HS-5 (cell line): Measurements from ENCODE around the gene FUZ.
"Not testable (repeated sequence)": the region's sequence is repeated elsewhere in the genome, so short reads cannot be mapped to it uniquely, and the experiment has no call there.

Source experiments
- DNase-seq: peaks from one replicate; pipeline ENCODE4 v3.0.0-alpha.2; 2012; ENCODE audit warnings: low read depth

Gene FUZ

DNA sequence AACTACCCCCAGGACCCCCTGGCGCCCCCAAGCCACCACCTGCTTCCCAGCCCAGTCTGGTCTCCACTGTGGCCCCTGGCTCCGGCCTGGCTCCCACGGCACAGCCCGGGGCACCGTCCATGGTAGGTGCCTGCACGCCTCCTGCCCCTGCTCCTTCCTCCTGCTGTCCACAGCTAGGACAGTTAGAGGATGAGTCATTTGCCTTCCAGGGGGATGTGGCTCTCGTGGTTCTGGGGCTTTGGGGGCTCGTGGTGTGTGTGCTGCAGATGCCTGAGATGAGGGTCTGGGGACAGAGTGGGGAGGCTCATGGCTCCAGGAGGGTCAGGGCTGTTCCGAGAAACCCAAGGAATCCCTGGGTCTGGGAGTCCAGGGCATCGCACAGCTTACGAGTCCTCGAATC is 17.7 kb upstream of the FUZ start:
- DNase-seq, result no peak

DNA sequence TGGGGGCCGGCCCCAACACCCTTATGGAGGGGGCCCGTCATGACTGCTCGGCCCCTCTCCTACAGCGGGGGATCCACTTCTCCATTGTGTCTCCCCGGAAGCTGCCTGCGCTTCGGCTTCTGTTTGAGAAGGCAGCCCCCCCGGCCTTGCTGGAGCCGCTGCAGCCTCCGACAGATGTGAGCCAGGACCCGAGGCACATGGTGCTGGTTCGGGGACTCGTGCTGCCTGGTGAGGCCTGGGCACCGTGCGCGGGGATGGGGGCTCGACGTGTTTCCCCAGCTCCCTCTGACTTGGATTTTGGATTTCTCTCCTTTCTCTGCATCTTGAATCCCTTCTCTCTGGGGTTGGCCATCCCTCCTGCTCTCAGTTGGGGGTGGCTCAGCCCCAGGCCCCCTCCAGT is 16.6 kb upstream of the FUZ start:
- DNase-seq, result no peak

DNA sequence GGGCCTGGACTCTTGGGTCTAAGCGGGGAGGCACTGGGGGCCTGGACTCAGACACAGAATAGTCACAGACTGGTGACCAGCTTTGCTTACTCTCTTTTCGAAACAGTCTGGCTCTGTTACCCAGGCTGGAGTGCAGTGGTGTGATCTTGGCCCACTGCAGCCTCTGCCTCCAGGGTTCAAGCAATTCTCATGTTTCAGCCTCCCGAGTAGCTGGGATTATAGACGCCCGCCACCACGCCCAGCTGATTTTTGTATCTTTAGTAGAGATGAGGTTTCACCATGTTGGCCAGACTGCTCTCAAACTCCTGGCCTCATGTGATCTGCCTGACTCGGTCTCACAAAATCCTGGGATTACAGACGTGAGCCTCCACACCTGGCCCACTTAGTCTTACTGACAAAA is 16.1 kb upstream of the FUZ start:
- no peak for DNase-seq

GRCh38 chr19:49827034-49827433 is 13.9 kb upstream of the FUZ start:
- no peak for DNase-seq

DNA sequence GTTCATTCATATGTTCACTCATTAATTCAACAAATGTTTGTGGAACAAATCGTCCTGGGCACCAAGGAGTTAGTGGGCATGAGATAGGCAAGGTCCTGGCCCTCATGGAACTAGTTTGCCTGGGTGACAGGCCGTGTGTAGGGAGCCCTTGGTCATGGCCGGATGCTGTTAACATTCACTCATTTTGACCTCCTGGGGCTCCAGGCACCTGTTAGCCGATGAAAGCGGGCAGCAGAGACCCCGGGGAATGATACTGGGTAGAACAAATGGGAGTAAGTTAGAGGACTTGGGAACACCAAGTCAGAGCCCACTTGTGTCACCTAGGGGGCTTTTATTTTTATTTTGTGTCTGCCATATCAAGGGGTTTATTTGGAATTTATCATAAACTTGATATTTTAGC is 11.6 kb upstream of the FUZ start:
- DNase-seq, result no peak

DNA sequence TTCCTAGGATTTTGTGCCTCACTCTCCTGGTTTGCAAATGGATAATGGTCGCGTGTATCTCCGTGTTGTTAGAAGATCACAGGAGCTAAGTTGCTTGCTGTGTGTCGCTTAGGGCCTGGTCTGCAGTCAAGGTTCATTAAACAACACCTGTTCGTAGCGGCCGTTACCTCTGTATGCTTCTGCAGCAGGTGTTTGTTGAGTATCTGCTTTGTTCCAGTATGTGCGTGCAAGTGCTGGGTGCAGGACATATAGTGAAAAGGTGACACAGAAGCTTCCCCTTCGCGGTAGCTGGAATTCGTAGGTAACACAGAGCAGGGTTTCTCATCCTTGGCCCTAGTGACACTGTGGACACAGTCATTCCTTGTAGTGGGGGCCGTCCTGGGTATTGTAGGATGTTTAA is 10.4 kb upstream of the FUZ start:
- DNase-seq, result no peak

- no peak for DNase-seq
Observed at GRCh38 chr19:49820125-49820524, 7.0 kb upstream of the FUZ start.

DNA sequence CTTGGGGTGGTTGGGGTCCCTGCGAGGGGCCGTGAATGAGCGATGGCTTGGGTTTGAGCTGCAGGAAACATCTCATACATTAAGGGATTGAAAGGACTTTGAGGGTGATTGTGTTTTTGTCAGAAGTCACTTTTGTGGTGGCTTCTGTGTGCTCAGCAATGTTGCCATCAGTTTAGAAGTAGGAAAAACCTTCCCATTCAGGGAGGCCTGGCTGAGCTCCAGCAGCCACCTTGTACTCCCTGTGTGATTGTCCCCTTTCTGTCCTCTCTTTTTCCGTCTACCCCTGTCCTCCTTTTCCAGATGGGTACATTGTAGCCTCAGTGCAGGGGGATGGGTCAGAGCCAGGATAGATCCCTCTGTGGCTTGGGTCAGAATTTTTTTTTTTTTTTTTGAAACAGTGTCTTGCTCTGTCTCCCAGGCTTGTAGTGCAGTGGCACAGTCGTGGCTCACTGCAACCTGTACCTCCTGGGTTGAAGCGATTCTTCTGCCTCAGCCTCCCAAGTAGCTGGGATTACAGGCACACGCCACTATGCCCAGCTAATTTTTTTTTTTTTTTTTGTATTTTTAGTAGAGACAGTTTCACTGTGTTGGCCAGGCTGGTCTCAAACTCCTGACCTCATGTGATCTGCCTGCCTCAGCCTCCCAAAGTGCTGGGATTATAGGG is 6.5 kb upstream of the FUZ start:
- not testable (repeated sequence) for DNase-seq

- no peak for DNase-seq
Observed at GRCh38 chr19:49818649-49819370, 5.7 kb upstream of the FUZ start.

DNA sequence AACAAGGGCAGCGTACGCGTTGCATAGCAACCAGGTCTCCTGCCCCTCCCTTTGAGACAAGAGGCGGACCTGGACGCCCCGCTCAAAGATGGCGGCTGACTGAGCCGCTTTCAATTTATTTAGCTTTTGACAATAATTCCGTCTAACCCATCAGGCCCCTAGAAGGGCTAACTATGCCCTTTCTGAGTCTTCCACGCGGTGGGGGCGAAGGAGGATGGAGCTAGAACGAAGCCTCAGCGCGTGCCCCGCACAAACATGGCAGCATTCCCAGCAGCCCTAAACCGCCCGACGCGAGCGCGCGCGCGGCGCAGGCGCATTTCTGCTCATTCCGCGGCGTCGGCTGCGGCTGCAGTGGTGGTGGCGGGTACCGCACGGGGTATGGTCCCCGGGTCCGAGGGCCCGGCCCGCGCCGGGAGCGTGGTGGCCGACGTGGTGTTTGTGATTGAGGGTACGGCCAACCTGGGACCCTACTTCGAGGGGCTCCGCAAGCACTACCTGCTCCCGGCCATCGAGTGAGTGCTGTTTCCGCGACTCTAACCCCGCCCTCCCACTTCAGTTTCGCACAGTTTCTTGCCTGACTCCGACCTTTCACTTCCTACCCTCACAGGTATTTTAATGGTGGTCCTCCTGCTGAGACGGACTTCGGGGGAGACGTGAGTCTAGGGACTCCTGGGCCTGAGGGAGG is 5.0 kb upstream of the FUZ start, which contains the start of gene MED25:
Gene MED25 (plus strand): TSS at position 326 of the 685 bp plus-strand sequence. CDS start 53 bp downstream, at position 379.
- peak; percentile 88 for DNase-seq

- DNase-seq, result no peak
Observed at GRCh38 chr19:49816590-49816989, 3.5 kb upstream of the FUZ start.

DNA sequence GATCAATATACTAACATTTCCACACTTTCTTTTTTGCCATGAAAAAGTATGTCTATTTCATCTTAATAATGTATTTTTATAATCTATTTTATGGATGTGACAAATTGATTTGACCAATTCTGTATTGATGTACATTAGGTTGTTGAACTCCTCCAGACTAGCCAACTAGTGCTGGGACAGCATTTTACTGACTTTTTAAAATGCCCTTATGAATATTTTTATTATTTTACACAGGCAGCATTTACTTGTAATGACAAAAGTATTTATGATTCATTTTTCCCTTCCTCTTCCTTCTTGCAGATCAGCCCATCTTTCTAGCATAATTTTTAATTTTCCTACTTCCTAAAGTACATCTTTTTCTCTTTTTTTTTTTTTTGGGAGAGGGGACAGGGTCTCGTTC is 918 bp upstream of the FUZ start:
- no peak for DNase-seq

DNA sequence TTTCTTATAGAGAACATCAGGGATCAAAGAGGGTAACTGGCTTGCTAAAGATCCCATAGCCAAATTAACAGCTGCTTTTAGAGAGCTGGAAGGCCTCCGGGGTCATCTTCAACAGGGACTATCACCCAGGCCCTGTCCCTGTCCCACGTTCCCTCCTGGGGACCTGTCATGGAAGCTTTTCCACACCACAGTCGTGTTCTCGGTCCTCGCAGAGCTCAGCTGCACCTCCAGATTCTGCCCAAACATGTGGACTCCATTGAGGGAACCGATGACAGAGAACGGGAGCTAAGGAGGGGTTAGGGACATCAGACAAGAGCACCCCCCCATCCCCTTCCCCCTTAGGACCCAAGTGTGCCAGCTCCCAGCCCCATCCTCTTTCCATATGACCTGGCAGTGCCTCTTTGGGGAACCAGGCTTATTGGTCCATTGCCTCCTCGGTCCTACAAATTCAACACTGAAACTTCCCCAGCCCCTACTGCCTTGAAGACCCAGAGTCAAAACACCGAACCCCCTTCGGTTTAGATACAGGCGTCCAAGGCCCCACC is 568 bp downstream of the FUZ start:
- no peak for DNase-seq

DNA sequence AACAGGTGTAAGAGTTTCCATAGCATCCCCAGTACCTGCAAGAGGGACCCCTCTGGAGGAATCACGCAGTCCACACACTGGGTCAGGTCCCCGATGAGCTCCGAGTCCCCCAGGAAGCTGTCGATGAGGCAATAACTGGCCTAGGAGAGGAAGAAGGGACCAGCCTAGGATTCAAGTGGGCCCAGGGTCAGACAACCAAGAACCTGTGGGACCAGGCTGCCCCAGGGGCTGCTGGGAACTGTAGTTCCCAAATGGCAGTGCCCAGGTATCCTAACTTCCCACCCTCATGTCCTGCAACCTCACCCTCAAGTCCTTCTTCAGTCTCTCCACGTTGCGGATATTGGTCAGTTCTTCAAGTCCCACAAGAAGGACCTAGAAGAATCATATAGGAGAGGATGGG is 1.8 kb downstream of the FUZ start:
- no peak for DNase-seq

GRCh38 chr19:49809941-49810389 is 3.1 kb downstream of the FUZ start:
- DNase-seq, result no peak

DNA sequence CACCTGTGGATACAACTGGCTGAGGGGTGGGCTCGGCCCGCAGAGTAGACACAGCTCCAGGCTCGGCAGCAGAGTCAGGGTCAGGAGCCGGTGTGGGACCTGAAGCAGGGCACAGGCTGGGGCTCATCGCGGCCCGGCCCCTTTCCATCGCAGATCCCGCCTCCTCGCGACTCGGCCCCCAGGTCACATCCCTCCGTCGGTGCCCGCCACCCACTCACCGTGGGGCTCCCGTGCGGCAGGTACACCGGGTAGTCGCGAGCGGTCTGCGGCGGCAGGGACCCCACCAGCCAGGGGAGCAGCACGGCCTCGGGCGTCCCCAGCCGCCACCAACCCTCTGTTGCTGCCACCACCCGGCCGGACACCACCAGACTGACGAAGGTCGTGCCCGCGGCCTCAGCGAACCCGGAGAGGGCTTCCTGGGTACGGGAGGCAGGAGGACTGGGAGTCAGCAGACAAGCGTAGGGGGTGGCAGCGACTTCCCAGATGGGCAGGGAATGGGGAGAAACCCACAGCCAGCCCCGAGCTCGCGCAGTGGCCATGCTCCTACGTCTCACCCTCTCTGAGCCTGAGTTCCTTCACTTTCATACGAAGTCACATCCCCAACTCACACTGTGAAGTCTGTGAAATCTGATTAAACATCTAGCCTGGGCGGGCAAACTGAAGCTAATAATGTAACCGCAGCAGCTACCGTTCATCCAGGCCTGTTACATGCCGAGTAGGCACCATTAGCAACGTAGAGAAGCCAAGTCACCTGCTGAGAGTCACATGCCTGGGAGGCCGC is 3.7 kb downstream of the FUZ start:
- no peak for DNase-seq

- DNase-seq, result no peak
Observed at GRCh38 chr19:49808711-49809159, 4.4 kb downstream of the FUZ start.

- DNase-seq, result no peak
Observed at GRCh38 chr19:49807904-49808675, 5.0 kb downstream of the FUZ start.

GRCh38 chr19:49807058-49807903 is 5.8 kb downstream of the FUZ start:
- no peak for DNase-seq

DNA sequence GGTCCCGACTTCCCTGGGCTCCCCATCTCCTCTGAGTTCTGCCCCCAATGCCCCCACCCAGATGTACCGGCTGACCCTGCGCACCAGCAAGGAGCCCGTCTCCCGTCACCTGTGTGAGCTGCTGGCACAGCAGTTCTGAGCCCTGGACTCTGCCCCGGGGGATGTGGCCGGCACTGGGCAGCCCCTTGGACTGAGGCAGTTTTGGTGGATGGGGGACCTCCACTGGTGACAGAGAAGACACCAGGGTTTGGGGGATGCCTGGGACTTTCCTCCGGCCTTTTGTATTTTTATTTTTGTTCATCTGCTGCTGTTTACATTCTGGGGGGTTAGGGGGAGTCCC is 6.5 kb downstream of the FUZ start:
- no peak for DNase-seq
